NCI-H2107 (cell line): ENCODE data around the gene EGLN2.
A peak's percentile ranks its signal among the peaks of the same experiment; 100 is the strongest.
"Not testable (repeated sequence)": the region's sequence is repeated elsewhere in the genome, so short reads cannot be mapped to it uniquely, and the experiment has no call there.

Experiments
- DNase-seq: peaks from one replicate; lab custom pipeline; 2025; lab: John Stamatoyannopoulos, UW

Gene EGLN2

DNA sequence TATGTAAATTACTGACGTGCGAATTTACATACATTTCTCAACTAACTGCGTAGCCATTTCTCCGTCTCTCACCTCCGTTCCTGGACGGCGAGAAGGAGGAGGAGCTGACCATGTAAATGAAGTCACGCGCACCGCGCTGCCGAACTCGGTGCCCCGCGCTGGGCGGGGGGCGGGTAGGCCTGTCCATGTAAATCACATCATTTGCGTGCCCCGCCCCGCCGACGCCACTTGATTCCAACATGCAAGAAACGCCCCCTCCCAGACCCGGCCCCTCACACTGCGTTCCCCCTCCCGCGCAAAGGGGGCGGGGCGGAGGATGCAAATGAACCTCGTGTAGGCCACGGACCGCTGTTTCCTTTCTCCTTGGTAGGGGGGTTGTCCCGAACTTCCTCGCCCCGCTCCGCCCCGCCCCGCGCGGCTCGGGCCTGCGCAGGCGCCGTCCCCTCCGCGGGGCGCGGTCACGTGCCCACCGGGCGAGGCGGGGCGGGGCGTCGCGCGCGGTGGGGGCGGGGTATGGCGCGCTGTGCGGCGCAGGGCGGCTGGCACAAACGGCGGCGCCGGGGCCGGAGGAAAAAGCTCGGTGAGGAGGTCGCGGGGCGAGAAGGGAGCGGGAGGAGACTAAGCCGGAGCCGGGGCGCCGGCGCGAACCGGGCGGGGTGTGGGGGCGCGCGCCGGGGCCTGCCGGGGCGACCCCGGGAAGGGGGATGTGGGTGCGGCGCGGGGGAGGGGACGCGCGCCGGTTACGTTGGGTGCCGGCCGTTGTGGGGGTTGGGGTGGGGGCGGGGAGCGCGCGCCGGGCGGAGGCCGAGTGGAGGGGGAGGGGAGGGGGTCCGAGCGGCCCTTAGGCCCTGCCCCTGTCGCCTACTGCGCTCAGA lies at the start of gene EGLN2:
EGLN2 (plus strand) TSS at position 509 of the 875 bp plus-strand sequence. CDS start 1,382 bp downstream, outside the sequence.
- peak; percentile 97 for DNase-seq

DNA sequence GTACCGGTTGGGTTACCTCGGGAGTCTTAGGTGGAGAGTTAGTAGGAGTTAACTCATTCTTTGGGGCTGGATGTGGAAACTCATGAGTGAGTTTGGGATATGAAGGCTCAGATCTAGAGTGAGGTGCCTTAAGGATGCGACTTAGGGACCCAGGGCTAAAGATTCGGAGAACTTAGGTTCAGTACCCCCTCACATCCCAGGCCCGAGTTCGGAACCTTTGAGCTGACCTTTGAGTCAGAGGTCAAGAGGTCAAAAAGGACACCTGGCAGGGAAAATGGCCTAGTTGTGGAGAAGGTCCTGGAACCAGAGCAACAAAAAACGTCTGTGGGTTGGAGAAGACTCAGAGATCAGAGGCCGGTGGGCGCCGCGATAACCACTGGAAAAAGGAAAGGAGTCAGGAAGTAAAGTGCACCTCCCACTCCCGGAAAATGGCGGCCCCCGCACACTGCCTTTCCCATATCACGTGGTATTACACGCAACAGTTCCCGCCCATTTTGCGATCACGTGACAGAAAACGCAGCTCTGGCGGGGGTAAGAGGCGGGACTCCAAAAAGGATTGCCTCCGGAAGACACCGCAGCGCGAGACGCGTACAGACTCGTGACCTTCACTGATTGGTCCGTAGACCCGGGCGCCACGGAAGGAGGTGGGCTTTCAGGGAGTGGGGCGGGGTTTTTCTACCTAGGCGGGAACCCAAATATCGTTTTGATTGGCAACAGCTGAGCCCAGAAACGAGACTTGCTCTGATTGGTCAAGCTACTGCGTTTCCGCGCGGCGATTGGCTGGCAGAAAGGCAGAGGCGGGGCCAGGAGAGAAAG lies 48.7 kb upstream of the EGLN2 start, which contains the start of gene ACTMAP:
ACTMAP (minus strand) TSS at position 420 of the 816 bp plus-strand sequence. CDS start 674 bp downstream, outside the sequence.
- DNase-seq = peak; percentile 99

DNA sequence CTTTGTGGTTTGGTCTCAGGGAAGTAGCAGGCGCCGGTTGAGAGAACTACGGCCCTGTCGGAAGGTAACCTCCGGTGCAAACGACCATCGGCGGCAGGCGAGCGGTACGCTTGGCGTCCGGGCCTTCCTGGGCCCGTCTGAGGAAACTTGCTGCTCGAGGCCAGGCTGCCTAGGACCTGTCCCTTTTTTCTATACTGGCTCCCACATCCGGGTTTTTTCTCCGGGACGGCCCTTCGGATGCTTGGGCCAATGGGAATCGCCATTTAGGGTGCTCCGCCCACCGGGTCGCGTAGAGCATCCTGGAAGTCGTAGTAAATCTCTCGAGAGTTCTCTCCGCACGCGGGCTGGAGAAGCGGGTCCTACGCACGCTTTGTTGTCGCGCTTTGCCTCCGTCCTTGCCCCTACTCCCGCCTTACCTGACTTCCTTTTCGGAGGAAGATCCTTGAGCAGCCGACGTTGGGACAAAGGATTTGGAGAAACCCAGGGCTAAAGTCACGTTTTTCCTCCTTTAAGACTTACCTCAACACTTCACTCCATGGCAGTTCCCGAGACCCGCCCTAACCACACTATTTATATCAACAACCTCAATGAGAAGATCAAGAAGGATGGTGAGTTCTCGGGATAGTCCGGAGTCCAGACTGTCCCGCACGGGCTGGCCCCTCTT lies 48.0 kb upstream of the EGLN2 start, which contains the start of gene SNRPA:
SNRPA (plus strand) TSS at position 330 of the 664 bp plus-strand sequence; CDS start at position 536, 206 bp downstream.
- DNase-seq = peak; percentile 97

DNA sequence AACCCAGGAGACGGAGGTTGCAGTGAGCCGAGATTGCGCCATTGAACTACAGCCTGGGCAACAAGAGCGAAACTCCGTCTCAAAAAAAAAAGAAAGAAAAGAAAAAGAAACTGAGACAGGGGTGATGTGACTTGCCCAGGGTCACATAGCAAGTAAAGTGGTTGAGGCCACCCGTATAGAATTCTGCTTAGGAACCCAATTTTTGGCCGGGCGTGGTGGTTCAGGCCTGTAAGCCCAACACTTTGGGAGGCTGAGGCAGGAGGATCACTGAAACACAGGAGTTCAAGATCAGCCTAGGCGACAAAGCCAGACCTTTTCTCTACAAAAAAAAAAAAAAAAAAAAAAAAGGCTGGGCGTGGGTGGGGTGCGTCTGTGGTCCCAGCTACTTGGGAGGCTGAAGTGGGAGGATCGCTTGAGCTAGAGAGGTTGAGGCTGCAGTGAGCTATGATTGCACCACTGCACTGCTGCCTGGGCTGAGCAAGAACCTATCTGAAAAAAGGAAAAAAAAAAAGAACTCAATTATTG lies 46.7 kb upstream of the EGLN2 start:
- no peak for DNase-seq

DNA sequence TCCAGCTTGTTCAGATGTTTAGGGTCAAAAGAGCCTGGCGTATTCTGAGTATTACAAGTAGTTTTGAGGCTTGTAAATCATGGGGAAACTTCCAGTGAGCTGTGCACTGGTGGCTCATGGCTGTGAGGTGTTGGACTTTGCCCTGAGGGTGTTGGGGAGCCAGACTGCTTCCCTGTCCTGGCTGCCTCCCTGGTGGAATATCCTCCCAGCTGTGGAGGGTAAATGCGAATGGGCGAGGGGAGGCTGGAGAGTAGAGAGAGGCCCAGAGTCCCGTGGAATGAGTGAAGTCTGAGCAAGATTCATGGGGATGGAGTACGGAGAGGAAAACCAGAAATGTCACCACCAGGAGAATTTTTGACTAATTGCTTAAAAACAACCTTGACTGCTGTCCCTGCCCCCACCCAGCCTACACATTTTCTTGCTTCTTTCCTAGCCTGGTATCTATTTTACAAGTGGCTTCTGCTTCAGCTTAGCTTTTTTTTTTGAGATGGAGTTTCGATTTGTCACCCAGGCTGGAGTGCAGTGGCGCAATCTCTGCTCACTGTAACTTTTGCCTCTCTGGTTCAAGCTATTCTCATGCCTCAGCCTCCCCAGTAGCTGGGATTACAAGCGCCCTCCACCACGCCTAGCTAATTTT lies 44.3 kb upstream of the EGLN2 start:
- DNase-seq = no peak

- DNase-seq = no peak
Measured at GRCh38 chr19:40755248-40755624, 43.8 kb upstream of the EGLN2 start.

DNA sequence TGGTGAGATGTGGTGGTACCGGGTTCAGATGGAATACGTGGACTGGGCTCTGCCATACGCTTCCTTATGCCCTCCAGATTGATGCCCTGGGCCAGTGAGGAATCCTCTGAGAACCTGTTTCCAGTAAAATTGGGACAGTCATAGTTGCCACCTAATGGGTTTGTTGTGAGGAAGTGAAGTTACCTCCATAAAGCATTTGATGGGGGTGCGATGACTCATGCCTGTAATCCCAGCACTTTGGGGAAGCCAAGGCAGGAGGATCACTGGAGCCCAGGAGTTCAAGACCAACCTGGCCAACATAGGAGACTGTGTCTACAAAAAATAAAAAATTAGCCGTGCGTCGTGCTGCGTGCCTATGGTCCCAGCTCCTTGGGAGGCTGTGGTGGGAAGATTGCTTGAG lies 43.2 kb upstream of the EGLN2 start:
- no peak for DNase-seq

DNA sequence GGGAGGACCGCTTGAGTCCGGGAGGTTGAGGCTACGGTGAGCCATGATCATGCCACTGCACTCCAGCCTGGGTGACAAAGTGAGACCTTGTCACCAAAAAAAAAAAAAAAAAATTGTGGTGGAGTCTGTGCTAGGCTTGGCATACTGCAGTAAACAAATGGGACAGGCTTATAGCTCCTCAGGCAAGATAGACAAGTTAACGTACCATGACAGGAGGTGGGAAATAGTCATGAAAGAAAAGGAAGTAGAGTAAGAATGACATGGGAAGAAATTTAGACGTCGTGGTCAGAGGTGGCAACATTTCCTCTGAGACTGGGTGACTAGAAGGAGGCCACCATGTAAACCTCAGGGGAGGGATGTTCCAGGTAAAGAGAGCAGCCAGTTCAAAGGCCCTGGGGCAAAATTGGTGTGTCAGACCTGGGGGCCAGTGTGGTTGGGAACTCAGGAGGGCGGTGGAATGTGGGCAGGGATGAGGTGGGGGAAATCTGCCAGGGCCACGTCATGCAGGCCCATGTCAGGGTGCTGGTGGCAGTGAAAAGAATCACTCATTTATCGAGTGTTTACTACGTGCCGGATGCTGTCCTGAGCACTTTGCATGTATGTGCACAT lies 42.4 kb upstream of the EGLN2 start:
- no peak for DNase-seq

DNA sequence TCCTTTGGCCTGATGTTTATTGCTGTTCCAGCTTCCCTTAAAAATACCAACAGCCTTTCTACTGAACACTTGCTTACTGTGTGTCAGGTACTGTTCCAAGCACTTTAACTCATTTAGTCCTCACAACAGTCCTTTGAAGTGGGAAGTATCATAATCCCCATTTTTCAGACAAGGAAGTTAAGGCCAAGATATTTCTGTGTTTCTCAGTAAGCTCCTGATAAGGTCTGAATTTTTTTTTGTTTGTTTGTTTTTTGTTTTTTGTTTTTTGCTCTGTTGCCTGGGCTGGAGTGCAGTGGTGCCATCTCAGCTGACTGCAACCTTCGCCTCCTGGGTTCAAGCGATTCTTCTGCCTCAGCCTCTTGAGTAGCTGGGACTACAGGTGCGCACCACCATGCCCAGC lies 40.5 kb upstream of the EGLN2 start:
- DNase-seq = no peak

DNA sequence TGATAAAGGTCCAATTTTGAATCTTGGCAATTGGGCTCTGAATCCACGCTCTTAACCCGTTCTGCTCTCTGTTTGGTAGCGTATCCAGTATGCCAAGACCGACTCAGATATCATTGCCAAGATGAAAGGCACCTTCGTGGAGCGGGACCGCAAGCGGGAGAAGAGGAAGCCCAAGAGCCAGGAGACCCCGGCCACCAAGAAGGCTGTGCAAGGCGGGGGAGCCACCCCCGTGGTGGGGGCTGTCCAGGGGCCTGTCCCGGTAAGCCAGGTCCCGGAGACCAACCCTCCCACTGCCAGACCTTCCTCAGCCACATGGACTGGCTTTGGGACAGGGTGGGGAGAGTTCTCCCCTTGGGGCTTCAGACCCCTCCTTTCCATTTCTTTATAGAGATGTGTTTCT lies 39.6 kb upstream of the EGLN2 start:
- DNase-seq = no peak

DNA sequence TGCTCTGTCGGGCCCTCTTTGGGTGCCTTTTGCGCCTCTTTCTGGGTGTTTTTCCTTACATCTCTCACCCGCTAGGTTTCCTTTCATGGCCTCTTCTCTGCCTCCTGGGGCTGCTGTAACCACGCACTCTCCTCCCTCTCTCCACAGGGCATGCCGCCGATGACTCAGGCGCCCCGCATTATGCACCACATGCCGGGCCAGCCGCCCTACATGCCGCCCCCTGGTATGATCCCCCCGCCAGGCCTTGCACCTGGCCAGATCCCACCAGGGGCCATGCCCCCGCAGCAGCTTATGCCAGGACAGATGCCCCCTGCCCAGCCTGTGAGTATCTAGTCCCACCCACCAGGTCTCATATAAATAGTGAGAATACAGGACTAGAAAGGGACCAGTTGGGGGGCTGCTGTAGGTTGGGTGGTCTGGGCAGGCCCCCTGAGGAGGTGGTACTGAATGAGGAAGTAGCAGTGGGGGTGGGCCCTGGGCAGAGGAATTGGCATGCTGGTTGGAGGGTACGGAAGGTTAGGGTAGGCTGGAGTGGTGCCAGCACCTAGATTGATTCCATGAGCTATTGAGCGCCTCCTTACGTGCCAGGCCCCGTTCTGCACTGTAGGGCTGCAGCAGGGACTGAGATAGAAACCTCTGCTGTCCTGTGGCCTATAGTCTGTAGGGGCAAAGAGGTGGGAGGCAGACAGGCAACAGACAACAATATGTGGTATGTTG lies 36.1 kb upstream of the EGLN2 start:
- no peak for DNase-seq

- no peak for DNase-seq
Measured at GRCh38 chr19:40763526-40763925, 35.5 kb upstream of the EGLN2 start.

DNA sequence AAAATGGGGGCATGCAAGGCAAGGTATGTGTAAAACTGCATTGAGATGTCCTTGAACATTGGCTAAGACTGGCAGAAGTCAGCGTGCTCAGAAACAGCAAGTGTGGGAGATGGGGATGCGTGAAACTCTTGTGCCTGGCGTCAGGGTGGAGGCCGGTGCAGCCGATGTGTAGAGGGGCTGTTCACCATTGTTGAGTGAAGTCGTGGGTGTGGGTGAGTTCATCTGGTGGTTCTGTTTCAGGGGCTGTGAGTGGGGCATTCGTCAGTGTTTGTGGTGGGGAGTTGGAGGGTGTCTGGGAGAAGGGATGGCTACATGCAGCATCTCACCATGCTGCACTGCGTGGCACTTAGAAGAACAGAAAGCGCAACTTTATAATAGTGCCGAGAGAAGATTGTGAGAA lies 35.0 kb upstream of the EGLN2 start:
- DNase-seq = no peak

- not testable (repeated sequence) for DNase-seq
Measured at GRCh38 chr19:40766385-40766784, 32.6 kb upstream of the EGLN2 start.

DNA sequence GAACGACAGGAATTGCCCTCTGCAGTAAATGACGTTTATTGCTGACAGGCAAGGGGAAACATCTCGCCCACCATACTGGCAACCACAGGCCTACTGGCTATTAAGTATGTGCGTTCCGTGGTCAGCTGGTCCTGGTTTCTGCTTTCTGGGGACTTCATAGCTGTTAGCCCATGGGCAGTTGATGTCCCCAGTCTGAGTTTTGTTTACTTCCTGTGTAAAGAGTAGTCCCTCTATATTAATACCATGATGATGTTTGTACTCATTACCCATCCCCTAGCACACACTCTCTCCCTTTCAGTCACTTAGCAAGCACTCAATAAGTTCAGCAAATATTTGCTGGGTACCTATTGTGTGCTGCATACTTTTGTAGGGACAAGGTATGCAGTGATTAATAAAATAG lies 30.1 kb upstream of the EGLN2 start:
- DNase-seq = no peak

- DNase-seq = not testable (repeated sequence)
Measured at GRCh38 chr19:40771101-40771862, 27.7 kb upstream of the EGLN2 start.

DNA sequence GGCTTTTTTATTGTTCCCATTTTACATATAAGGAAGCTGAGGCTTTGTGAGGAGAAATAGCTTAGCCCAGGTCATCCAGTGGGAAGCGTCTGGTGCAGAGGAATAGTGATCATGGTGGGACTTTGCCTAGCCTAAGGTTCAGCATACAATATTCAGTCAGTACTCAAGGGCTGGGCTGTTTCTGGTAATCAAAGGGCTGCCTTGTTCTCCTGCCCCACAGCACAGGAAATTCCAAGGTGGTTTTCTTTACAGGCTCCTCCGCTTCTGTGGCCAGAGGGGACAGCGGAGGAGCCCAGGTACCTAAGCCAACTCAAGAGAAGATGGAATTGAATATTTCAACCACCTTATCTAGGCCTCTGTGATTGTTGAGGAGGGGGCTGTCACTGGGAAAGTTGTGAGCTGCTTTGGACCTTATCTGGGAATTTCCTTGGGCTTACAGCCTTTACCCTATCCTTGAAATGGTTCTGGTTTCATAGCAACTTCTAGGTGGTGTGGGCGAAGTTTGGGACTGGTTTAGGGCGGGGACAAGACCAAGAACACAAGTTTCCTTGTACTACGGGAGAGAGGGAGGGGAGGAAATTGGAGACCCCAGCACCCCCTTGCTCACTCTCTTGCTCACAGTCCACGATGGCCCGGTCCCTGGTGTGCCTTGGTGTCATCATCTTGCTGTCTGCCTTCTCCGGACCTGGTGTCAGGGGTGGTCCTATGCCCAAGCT lies 23.9 kb upstream of the EGLN2 start, which contains the start of gene MIA:
MIA (plus strand) TSS at position 606 of the 716 bp plus-strand sequence; CDS start at position 628, 22 bp downstream.
- no peak for DNase-seq

DNA sequence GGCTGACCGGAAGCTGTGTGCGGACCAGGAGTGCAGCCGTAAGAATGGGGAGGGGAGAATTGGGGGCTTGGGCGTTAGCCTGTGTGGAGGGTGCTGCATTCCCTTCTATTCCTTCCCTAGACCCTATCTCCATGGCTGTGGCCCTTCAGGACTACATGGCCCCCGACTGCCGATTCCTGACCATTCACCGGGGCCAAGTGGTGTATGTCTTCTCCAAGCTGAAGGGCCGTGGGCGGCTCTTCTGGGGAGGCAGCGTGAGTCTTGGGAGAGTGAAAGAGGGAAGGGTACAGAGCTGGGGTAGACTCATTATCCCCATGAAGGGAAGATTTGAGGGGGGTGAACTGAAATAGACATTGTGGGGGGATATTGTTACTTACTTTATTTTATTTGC lies 23.4 kb upstream of the EGLN2 start:
- no peak for DNase-seq

GRCh38 chr19:40776364-40776763 lies 22.6 kb upstream of the EGLN2 start:
- DNase-seq = no peak
